ENCODE data around the gene CCR5.
A peak's percentile ranks its signal among the peaks of the same experiment; 100 is the strongest.

Gene CCR5

GRCh38 chr3:46406788-46407611 is 36.3 kb downstream of the CCR5 start, which contains the start of the genes CCR5AS and CCRL2:
TSS of gene CCR5AS (minus strand) at chr3:46407066.
TSS of gene CCRL2 (plus strand) at chr3:46407259. CDS start at chr3:46408080, 821 bp downstream.
- peak; percentile 56 for DNase-seq (ENCODE audit: low read depth)

GRCh38 chr3:46407970-46408369 is 37.2 kb downstream of the CCR5 start:
- no peak for TF ChIP-seq CTCF (IDR thresholded peaks at IDR 0.05; ENCODE audit: insufficient read depth, low read depth, low read length, missing control alignments)
- H3K4me3 ChIP-seq (ENCODE audit: low read depth, low read length), result no peak overlapping the region
- no peak for DNase-seq (ENCODE audit: low read depth)

More at GRCh38 chr3:46406788-46407611, 36.3 kb downstream of the CCR5 start, which contains the start of the genes CCR5AS and CCRL2:
- H3K4me3 ChIP-seq (ENCODE audit: low read depth, low read length), result peak within 1 kb of the TSS; percentile 43
- TF ChIP-seq CTCF (IDR thresholded peaks at IDR 0.05; ENCODE audit: insufficient read depth, low read depth, low read length, missing control alignments), result no peak

GRCh38 chr3:46408853-46409252 is 38.1 kb downstream of the CCR5 start:
- no peak for TF ChIP-seq CTCF (IDR thresholded peaks at IDR 0.05; ENCODE audit: insufficient read depth, low read depth, low read length, missing control alignments)
- no peak overlapping the region for H3K4me3 ChIP-seq (ENCODE audit: low read depth, low read length)
- no peak for DNase-seq (ENCODE audit: low read depth)

- no peak overlapping the region for H3K4me3 ChIP-seq (ENCODE audit: low read depth, low read length)
- no peak for DNase-seq (ENCODE audit: low read depth)
- no peak for TF ChIP-seq CTCF (IDR thresholded peaks at IDR 0.05; ENCODE audit: insufficient read depth, low read depth, low read length, missing control alignments)
Observed at GRCh38 chr3:46409739-46410489, 39.2 kb downstream of the CCR5 start.

GRCh38 chr3:46410669-46411068 is 39.9 kb downstream of the CCR5 start:
- no peak for DNase-seq (ENCODE audit: low read depth)

GRCh38 chr3:46411271-46411670 is 40.5 kb downstream of the CCR5 start:
- DNase-seq (ENCODE audit: low read depth), result no peak
- no peak overlapping the region for H3K4me3 ChIP-seq (ENCODE audit: low read depth, low read length)
- no peak for TF ChIP-seq CTCF (IDR thresholded peaks at IDR 0.05; ENCODE audit: insufficient read depth, low read depth, low read length, missing control alignments)

More at GRCh38 chr3:46410669-46411068, 39.9 kb downstream of the CCR5 start:
- TF ChIP-seq CTCF (IDR thresholded peaks at IDR 0.05; ENCODE audit: insufficient read depth, low read depth, low read length, missing control alignments), result no peak
- no peak overlapping the region for H3K4me3 ChIP-seq (ENCODE audit: low read depth, low read length)

All from GM12865 (cell line).